GM19193 (cell line): ENCODE measurements around the gene MMS19.
A peak's percentile ranks its signal among the peaks of the same experiment; 100 is the strongest.

Experiments
- POLR2A ChIP-seq: IDR thresholded peaks from 4 replicates; pipeline ENCODE4 v1.6.1; 2011; ENCODE audit not compliant: insufficient read depth, insufficient read length; ENCODE audit errors: extremely low read depth

The MMS19 gene

GRCh38 chr10:97463363-97464132 lies 34.7 kb downstream of the MMS19 start:
- no peak for TF ChIP-seq POLR2A

- TF ChIP-seq POLR2A: no peak
Measured at GRCh38 chr10:97462309-97462708, 35.9 kb downstream of the MMS19 start.

DNA sequence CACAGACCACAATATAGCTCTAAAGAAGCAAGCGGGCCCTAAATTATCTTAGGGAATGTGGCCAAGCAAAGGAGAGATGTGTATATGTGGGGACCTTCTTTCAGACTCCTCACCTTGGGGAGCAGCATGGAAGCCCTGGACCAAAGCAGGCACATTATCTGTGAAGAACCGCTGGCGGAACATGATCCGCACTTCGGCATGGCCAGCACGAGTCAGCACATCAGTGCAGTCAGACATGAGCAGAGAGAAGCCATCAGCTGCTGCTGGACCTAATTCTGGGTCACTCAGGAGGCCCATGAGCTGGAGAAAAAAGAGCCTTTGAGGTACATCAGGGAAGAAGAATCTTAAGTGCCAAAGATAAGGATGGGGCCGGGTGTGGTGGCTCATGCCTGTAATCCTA lies 38.3 kb downstream of the MMS19 start:
- TF ChIP-seq POLR2A: no peak

DNA sequence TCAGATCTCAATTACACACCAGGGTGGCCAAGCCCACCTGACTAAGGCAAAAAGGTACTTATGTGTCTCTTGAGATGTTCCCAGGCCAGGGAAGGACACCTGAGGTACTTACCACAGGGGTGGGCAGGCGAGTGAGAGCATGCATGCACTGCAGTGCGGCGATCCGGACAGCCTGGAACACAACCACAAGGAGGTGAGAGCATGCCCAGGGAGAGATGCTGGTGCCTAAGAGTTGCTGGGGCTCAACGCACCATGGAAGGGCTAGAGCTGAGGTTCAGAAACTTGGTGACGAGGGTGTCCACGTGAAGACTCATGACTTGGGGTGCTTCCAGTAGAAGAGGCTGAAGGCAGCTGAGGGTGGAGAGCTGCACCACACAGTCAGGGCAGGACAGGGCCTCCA lies 39.1 kb downstream of the MMS19 start:
- TF ChIP-seq POLR2A: no peak

GRCh38 chr10:97456686-97457065 lies 41.5 kb downstream of the MMS19 start:
- no peak for TF ChIP-seq POLR2A

DNA sequence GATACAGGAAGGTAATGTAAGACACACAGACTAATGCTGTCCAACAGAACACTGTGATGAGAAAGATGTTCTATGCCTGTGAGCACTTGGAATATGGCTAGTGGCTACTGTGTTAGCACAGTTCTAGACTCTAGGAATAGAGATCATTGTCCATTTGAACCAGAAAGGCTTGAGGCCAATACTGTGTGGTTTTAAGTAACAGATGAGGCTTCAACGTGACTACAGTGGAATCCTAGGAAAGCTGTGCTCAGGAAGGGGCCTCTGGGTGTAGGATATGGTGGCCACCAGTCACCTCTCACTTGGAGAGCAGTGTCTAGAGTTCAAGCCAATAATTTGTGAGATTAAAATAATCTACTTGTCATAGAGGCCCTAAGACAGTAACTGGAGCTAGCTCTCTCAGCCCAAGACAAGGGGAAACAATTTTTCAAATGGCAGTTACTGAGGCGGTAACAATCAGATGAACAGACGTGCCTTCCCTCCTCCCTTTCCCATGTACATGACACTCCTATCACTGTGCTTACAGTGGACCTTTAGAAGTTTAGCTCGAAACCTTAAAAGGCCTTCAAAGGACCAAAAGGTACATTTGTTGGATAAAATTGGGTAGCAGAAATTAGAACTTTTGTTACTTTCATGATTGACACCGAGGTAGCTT lies 42.1 kb downstream of the MMS19 start:
- no peak for TF ChIP-seq POLR2A

DNA sequence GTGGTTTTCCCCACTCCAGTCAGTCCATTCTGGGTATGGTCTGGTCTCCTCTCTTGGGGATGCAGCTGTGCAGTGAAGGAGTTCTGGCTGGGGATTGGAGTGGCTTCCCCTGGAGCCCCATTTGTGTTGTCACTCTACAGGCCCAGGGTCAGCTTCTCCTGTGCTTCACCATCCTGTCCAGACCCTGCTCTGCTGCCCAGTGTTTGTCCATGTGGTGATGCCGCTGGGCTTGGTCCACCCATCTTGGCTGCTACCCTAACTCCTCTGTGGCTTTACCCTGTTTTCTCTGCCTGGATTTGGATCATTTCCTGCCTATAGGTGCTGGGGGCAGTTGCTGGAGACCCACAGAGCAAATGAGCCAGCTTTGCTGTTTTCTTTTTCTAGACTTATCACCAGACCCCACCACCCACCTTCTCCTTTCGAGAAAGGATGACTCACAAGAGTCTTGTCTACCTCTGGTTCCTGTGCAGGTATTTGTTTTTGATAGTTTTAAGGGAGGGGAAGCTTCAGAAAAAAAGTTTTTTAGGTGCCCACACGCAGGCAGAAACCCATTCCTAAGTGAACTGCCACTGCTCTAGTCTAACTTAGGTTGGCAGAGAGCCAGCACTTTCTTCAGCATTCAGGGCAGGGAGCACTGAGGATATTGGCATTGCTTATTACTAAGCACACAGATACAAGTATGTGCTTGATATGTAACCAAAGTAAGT lies 43.7 kb downstream of the MMS19 start:
- no peak for TF ChIP-seq POLR2A

DNA sequence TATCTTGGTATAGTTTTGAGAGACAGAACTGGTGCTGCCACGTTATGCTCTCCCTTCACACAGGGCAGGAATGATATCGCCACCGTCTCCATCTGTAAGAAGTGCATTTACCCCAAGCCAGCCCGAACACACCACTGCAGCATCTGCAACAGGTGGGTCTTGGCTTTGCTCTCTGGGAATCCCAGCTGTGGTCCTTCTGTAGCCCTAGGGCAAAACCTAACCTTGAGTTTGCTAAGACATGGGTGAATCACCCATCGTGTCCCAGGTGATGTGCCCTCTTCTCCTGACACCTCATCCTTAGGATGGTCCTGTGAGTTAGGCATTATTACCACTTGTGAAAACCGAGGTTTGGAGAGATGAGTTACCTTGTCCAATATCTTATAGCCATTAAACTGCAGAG lies 45.9 kb downstream of the MMS19 start:
- no peak for TF ChIP-seq POLR2A

DNA sequence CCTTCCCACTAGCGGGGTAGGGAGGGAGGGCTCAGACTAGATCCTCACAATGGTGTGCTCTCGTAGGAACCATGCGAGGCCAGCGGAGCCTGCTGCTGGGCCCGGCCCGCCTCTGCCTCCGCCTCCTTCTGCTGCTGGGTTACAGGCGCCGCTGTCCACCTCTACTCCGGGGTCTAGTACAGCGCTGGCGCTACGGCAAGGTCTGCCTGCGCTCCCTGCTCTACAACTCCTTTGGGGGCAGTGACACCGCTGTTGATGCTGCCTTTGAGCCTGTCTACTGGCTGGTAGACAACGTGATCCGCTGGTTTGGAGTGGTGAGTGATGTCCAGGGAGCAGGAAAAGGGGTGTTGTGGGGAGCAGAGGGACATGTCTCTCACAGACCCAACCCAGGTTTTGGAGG lies 46.6 kb downstream of the MMS19 start:
- TF ChIP-seq POLR2A: no peak

GRCh38 chr10:97450828-97451227 lies 47.4 kb downstream of the MMS19 start:
- TF ChIP-seq POLR2A: no peak

GRCh38 chr10:97445722-97446639 lies 52.2 kb downstream of the MMS19 start, which contains the start of the genes EXOSC1 and ZDHHC16:
TSS of gene EXOSC1 (minus strand) at chr10:97446006. CDS start at chr10:97445985, 21 bp downstream.
TSS of gene ZDHHC16 (plus strand) at chr10:97446175. CDS start at chr10:97451676, 5,501 bp downstream.
- peak; percentile 86 for TF ChIP-seq POLR2A

GRCh38 chr10:97445357-97445721 lies 52.9 kb downstream of the MMS19 start:
- no peak for TF ChIP-seq POLR2A

- TF ChIP-seq POLR2A: no peak
Measured at GRCh38 chr10:97444212-97444611, 54.0 kb downstream of the MMS19 start.

DNA sequence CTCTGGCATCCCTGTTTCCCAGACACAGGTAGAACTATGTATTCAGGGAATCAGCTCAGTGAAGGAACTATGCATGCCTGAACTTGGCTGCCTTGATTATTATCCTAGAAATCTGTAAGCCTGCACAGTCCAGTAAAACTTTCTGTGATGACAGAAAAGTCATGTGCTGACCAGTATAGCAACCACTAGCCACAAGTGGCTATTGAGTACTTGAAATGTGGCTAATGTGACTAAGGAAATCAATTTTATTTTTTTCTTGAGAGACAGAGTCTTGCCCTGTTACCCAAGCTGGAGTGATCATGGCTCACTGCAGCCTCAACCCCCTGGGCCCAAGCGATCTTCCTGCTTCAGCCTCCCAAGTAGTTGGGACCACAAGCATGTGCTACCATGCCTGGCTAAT lies 55.9 kb downstream of the MMS19 start:
- no peak for TF ChIP-seq POLR2A

- TF ChIP-seq POLR2A: no peak
Measured at GRCh38 chr10:97435211-97435610, 63.0 kb downstream of the MMS19 start.
